ENCODE measurements around the gene ZNF75A.
A peak's percentile ranks its signal among the peaks of the same experiment; 100 is the strongest.
"Not testable (repeated sequence)": the region's sequence is repeated elsewhere in the genome, so short reads cannot be mapped to it uniquely, and the experiment has no call there.

Gene ZNF75A
- total RNA-seq = 44.0 to 93.1 (median 47.6) reads per million in 4 experiments

DNA sequence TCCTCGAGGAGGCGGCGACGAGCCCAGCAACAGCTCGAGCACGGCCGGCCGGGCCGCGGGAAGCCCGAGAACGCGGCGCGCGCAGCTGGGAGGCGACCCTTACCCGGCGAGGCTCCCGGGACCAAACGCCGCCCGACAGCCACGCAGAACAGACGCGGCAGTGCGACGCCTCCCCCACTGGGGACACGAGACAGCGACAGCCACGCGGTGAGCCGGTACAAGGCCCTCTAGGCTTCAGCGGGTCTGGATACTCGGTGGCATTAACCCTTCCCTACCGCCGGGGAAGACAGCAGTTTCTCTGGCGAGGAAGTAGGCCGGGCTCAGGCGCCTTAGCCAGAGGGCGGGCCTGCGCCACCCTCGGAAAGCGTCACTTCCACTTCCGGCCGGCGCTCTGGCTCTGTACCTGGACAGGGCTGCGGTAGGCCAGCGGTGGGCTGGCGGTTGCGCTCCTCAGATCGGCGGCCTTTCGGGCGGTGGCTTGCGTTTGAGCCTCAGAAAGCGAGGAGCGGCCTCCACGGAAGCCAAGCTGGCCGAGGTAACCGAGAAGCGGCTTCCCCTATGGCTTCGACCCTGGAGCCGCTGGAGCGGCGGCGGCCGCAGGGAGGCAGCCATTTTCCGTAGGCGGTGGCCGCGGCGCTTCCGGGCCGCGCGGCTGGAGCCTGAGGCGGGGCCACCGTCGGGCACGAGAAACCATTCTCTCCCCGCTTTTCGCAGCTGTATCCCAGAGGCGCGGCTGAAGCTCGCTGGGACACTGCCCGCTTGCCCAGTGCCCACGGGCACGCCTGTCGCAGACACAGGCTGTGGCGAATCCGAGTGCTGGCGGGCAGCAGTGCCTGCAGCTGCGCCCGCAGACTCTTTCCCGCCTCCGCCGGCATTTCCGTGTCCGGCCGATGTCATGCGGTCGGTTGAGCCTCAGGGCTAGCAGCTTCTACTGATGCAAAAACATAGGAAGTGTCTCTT lies at the start of gene ZNF75A, which contains the start of gene TIGD7:
Gene ZNF75A (plus strand): TSS at position 389 of the 960 bp plus-strand sequence. CDS start 2,932 bp downstream, outside the sequence.
Gene TIGD7 (minus strand): TSS at position 322 of the 960 bp plus-strand sequence. CDS start 4,816 bp downstream, outside the sequence.
- DNase-seq = peak; percentile 65

DNA sequence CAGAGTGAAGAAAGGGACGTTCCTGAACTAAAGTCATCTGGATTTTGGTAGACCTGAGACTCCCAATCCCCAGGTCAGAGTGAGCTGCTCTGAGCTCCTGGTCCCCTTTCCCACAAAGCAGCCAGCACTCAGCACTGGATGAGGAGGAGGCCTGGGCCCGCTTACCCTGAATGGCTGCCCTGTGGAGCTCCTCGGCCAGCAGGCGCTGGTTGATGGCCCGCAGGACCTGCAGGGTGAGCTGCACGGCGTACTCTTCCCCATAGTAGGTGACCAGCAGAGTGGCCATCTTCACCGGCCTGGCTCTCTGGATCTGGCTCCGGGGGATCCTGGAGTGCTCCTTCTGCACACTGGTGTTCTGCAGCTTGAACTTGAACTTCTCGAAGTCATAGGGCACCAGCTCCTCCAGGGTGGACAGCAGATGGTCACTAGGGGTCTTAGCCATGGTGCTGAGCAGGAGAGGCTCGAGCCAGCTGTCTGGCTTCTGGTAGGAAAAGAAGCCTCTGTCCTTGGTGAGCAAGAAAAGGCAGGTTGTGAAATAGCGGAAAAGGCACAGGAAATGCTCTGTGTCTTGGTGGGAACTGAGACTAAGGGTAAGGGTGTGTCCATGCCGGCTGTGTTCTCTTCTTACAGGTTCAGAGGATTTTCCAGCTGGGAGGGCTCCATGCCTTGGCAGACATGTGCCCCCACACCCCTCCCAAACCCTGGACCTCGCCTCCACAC lies 49.0 kb upstream of the ZNF75A start, which contains the start of gene MEFV:
Gene MEFV (minus strand): TSS at position 488 of the 720 bp plus-strand sequence. CDS start 46 bp downstream, at position 442.
- no peak for DNase-seq

DNA sequence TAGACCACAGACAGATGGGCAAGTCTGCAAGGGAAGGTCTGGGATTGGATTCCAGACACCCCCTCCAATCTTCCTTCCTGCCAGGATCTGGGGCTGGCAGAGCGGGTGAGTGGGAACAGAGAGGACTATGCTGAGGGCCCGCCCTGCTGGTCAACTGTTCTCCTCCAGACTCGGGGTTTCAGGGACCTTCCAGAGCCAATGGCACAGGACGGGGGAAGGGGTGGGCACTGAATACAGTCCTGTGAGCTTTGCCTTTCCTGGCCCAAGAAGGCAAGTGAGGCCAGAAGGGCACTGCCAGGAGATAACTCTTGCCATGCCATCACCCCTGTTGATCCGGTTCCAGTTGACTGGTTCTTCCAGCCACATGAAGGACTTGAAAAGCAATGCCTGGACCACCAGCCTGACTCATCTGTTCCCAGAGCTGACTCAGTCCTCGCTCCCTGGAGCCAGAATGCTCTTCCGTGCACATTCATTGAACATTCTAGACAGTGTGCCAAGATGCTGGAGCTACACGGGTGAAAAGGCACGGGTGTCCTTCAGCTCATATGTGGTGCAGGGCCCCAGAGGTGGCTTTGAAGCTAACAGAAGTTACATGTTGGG lies 48.3 kb upstream of the ZNF75A start:
- no peak for DNase-seq

DNA sequence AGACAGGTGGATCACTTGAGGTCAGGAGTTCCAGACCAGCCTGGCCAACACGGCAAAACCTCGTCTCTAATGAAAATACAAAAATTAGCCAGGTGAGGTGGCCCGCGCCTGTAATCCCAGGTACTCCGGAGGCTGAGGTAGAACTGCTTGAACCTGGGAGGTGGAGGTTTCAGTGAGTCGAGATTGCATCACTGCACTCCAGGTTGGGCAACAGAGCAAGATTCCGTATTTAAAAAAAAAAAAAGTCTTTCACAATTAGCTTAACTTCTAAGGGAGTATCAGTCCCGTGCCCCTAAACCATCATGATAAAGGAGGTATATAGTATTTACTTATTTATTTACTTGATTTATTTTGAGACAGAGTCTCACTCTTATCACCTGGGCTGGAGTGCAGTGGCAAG lies 45.5 kb upstream of the ZNF75A start:
- DNase-seq = no peak

DNA sequence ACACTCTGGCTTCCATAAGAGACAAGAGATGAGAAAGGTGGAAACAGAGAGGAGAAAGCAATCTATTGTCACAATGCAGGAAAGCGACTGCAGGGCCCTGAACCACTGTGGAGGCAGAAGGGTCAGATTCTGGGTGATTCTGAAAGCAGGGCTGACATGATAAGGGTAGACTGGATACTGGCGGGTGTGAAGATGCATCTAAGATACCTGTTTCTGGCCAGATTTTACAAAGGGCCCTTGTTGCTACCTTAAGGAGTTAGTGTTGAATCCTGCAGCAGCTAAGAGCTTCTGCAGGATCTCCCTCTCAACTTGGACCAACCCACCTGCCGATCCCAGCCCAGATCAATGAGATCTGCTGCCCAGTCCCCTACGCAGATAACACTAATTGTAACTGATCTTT lies 42.8 kb upstream of the ZNF75A start:
- DNase-seq = no peak

DNA sequence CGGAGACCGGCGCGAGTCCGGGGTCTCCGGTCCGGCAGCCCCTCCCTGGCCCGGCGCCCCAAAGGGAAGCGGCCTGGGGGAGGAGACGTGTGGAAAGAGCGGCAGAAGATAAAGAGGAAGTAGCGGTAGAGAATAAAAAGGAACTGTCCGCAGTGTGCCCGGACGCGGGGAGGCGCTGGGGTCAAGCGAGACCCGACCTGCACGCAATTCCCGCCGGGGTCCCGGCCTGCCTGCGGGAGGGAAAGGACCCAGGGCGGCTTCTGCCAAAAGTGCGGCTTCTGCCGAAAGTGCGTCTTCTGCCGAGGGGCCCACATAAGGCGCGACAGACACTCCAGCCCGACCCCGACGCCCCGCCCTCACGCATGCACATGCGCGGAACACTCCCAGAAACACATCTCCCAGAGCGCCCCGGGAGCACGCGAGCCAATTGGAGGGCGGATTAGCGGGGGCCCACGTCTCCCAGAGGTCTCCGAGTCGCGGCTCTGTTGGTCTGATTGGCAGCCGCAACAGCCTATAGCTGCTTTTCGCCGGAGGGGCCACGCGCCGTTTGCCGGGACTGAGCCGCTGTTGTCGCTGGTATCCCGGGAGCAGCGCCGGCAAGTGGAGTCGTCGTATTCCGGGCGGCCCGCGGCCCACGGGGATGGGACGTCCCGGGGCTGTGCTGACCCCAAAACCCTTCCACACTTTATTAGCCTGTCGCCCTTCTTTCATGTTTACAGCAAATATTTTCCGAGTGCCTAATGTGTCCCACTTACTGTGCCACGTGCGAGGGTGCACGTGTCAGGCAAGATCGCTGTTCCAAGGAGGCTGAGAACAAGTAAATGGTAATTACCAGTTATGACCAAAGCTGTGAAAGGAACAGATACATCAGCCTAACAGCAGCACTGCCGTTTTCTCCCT lies 40.9 kb upstream of the ZNF75A start:
- peak; percentile 97 for DNase-seq

DNA sequence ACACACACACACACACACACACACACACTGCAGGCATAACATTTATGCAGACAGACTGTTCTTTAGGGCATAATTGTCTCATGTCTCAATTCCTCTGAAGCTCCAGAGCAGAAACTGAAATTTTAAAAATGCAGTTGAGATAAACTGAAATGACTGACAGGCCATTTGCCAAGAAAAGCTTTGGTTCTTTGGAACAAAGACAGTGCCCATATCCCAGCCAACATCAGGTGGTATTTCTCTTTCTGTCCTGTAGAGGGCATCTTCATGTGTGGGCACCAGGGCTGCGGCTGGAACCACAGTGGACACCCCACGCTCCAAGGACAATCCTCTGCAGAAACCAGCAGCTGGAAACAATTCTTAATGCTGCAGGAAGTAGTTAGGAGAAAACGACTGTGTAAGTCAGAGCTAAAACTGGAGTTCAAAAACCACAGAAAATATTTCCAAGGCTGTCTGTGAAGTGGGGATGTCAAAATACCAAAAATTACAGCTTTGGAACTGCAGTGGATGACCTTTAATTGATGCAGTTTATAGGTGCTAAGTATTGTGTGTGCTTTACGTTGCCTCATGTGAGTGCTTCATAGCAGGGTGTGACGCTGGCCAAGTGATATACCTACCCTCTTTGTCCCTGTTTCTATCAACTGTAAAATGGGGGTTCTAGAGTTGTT lies 38.3 kb upstream of the ZNF75A start:
- no peak for DNase-seq

DNA sequence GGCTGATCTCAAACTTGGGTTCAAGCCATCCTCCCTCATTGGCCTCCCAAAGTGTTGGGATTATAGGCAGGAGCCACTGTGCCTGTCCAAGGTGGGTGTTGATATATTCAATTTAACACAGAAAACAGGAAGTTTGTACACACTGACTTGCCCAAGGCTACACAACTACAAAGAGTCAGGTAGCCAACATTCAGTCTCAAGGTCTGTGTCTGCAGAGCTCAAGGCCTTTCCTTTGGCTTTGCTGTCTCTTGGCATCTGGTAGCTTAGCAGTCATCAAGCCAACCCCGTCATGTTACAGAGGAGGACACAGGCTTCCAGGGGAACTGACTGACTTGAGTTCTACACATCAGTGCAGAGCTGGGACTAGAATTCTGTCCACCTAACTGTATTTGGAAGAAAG lies 37.0 kb upstream of the ZNF75A start:
- no peak for DNase-seq

DNA sequence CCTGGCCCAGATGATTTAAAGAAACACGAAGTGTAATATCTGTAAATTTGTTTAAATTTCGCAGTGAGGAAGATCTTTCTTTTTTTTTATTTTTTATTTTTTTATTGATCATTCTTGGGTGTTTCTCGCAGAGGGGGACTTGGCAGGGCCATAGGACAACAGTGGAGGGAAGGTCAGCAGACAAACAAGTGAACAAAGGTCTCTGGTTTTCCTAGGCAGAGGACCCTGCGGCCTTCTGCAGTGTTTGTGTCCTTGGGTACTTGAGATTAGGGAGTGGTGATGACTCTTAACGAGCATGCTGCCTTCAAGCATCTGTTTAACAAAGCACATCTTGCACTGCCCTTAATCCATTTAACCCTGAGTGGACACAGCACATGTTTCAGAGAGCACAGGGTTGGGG lies 34.6 kb upstream of the ZNF75A start:
- DNase-seq = not testable (repeated sequence)

DNA sequence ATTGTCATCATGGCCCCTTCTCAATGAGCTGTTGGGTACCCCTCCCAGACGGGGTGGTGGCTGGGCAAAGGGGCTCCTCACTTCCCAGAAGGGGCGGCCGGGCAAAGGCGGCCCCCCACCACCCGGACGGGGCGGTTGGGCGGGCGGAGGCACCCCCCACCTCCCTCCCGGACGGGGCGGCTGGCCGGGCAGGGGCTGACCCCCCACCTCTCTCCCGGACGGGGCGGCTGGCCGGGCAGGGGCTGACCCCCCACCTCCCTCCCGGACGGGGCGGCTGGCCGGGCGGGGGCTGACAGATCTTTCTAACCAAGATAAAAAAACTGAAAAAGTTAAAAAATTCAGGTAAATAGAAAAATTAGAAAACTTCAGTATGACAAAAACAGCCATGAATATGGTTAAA lies 34.0 kb upstream of the ZNF75A start:
- not testable (repeated sequence) for DNase-seq

DNA sequence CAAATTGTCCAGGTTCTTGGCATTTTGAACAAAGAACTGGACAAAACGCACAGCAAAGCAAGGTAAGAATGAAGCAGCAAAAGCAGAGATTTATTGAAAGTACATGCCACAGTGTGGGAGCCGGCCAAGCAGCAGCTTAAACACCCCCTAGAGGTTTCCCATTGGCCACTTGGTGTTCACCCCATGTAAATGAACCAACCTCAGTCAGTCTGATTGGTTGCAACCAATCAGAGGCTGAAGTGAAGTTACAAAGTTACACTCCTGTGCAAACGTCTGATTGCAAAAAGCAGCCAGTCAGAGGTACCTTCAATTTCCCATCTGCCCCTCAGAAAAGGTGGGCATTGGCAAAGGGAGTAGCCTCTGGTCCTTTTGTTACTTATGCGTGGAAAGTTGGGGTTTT lies 30.8 kb upstream of the ZNF75A start:
- DNase-seq = no peak

DNA sequence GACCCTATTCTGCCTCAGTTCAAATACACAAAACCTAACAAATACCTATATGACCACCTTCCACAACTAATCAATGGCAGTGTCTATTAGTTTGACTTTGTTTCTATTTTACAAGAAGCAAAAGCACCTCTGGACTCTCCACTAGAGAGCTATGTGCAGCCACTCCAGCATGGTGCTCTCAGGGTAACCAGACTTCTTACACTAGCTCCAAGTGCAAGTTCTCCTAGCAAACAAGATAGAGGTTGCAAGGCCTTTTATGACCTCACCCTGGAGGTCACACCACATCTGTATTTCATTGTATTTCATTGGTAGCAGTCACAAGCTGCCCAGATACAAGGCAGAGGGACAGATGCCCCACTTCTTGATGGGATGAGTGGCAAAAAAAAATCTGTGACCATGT lies 30.4 kb upstream of the ZNF75A start:
- DNase-seq = no peak

DNA sequence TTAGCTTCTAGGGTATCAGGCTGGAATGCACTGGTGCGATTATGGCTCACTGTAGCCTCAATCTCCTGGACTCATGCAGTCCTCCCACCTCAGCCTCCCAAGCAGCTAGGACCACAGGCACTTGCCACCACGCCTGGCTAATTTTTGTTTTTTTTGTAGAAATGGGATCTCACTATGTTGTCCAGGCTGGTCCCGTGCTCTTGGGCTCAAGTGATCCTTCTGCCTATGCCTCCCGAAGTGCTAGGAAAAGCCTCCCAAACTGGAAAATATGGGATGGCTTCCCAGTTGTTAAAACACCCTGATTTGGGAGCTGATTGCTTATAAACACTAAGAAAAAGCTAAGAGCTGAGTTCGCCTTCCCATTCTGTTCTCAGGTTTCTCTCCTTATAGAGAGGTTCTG lies 28.6 kb upstream of the ZNF75A start:
- DNase-seq = no peak

DNA sequence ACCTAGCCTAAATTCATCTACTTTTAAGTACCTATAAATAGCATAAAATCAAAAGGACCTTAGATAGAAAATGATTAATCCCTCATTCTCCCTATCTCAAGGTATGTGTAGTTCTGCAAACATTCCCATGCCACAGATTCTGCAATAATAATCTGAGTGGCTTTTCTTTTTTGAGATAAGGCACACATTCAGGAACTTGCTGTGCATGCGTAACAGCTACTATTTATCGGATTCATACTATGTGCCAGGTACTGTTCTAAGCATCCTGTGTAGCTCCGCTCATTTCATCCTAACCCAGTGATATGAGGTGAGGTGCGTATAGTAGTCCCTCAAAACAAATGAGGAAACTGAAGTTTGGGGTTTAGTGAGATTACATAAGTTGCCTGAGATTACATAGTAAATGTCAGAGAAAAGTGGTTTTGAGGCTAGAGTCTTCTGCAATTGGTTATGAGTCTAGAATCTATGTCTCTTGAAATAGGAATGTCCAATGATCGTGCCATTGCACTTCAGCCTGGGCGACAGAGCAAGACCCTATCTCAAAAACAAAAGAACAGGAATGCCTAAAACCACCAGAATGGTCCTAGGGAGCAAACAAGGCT lies 24.0 kb upstream of the ZNF75A start:
- no peak for DNase-seq

DNA sequence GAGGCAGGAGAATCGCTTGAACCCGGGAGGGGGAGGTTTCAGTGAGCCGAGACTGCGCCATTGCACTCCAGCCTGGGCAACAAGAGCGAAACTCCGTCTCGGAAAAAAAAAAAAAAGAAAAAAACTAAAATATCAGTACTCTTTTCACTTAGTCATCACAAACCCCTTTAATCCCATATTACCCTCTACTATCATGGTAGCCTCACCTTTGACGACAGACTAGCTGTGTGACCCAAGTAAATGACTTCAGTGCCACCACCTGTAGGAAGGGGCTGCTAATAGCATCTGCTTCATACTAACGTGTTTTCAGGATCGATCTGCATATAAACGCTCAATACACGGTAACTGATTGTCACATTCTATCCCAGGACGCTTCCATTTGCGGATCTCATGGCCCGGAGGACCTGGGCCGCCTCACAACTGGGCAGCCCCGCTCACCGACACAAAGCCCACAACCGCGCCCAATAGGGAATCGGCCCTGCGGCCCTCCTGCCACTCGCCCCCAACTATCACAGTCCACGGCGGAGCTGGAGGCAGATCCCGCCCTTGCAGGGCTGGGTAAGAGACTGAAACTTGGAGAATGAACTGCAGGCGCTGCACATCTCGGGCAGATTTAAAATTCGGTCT lies 23.1 kb upstream of the ZNF75A start:
- no peak for DNase-seq

DNA sequence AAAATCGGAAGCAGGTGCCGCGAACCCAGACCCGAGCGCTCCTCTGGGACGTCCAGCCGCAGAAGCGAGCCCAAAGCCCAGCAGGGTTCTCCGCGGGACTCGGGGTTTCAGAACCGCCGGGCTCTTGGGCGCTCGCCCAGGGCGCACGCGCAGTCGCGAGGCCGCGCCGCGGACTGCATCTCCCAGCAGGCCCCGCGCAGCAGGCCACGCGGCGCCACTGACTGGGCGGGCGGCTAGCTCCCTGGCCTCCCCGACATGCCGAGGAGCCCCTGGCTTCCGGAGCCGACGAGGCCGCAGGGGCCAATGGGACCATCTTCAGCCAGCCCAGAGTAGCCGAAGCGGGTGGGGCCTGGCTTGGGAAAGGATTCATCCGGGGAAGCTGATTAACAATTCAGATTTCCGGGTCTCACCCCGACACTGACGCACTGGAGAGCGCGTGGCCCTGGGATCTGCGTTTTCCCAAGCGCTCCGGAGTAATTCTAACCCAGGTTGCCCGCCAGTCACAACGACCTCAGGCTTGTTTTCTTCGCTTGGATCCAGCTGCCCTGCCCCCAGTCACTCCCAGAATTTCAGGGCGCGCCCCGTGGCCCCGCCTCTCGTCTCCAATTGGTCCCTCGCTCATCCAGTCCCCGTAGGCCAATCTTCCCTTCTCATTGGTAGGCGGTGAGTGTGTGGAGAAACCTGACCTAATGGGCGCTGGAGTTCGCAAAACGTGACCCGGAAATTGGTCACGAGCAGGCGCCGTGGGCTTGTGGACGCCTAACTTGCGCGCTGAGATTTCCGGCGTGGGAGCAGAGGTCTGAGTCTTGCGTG lies 22.4 kb upstream of the ZNF75A start, which contains the start of gene ZNF263:
Gene ZNF263 (plus strand): TSS at position 762 of the 813 bp plus-strand sequence. CDS start 328 bp downstream, outside the sequence.
- DNase-seq = peak; percentile 89

DNA sequence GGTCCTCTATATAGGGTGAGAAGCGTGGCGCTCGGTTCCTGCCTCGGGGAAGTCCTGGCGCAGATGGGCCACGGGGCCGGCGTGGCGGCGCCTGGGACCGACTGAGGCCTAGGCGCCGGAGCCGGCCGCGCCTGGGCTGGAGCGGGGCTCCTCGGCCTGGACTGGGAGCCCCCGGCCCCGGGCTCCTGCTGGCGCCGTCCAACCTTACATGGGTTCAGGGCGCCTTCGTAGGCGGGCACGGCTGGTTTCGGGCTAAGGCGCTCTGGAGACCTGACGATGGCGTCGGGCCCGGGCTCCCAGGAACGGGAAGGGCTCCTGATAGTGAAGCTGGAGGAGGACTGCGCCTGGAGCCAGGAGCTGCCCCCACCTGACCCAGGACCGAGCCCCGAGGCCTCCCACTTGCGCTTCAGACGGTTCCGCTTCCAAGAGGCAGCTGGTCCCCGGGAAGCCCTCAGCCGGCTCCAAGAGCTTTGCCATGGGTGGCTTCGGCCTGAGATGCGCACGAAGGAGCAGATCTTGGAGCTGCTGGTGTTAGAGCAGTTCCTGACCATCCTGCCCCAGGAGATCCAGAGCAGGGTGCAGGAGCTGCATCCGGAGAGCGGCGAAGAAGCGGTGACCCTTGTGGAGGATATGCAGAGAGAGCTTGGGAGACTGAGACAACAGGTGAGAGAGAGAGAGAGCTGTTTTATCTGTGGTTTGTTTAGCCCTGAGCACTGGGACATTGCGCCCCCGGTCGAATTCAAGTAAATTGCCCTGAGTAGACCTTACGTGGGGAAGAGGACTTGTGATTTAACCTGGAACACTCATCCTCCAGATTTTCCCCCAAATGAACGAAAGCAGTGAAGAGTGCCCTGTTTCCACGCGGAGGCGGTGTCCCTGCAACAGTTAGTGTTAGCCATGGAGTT lies 21.5 kb upstream of the ZNF75A start:
- DNase-seq = no peak

DNA sequence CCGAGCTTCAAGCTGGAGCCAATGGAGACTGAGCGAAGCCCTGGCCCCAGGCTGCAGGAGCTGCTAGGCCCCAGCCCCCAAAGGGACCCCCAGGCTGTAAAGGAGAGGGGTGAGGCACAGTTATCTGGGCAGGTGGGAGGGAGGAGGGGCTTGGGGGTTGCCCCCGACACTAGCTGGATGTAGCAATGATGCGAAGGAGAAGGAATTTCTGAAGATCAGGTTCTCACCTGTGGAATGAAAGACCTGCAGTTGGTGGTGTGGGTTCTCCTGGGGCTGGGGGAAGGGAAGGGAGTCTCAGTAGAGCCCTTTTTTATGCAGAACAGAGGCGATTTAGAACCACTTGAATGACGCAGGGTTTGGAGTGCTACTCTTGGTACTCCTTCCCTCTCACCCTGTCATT lies 20.2 kb upstream of the ZNF75A start:
- DNase-seq = no peak

All from effector CD8-positive, alpha-beta T cell (primary cell).